SK-N-SH treated with all-trans-retinoic acid at 6 μM for 48 hours (cell line): ENCODE data around the gene CUL5.
A peak's percentile ranks its signal among the peaks of the same experiment; 100 is the strongest.

Experiments
- ATAC-seq: fragments of 200-7000 bp; cut with Tn5 transposase; 3 replicates; pipeline ENCODE4 v1.9.1; 2020; ENCODE audit warnings: mild to moderate bottlenecking, moderate library complexity
- ARNTL ChIP-seq: fragments of 450-650 bp; formaldehyde crosslinking; IDR thresholded peaks from 2 replicates; pipeline ENCODE4 v1.5.0; 2020; ENCODE audit warnings: low read depth, mild to moderate bottlenecking, moderate library complexity, borderline replicate concordance
- BACH2 ChIP-seq: fragments of 250-450 bp; sonication (Bioruptor Pico); IDR thresholded peaks from 2 replicates; pipeline ENCODE4 v1.9.0; 2021; ENCODE audit warnings: mild to moderate bottlenecking, borderline replicate concordance
- CSDC2 ChIP-seq: fragments of 250-450 bp; sonication (Bioruptor Pico); IDR thresholded peaks from 2 replicates; pipeline ENCODE4 v1.5.0; 2020; ENCODE audit warnings: mild to moderate bottlenecking, moderate library complexity
- ESRRG ChIP-seq: fragments of 250-450 bp; sonication (Bioruptor Pico); IDR thresholded peaks from 2 replicates; pipeline ENCODE4 v1.6.1; 2021; ENCODE audit warnings: mild to moderate bottlenecking
- GLIS3 ChIP-seq: fragments of 250-450 bp; sonication (Bioruptor Pico); IDR thresholded peaks from 2 replicates; pipeline ENCODE4 v1.5.0; 2020; ENCODE audit warnings: mild to moderate bottlenecking, moderate library complexity
- ISL1 ChIP-seq: fragments of 250-450 bp; sonication (Bioruptor Pico); IDR thresholded peaks from 2 replicates; pipeline ENCODE4 v2.1.2; 2022; ENCODE audit warnings: mild to moderate bottlenecking, moderate library complexity
- SNAI2 ChIP-seq: fragments of 250-450 bp; sonication (Bioruptor Pico); IDR thresholded peaks from 2 replicates; pipeline ENCODE4 v1.5.0; 2020; ENCODE audit warnings: mild to moderate bottlenecking, moderate library complexity
- TCF4 ChIP-seq: fragments of 250-450 bp; sonication (Bioruptor Pico); IDR thresholded peaks from 2 replicates; pipeline ENCODE4 v1.8.0; 2021; ENCODE audit warnings: mild to moderate bottlenecking, moderate library complexity, borderline replicate concordance
- ZC3H10 ChIP-seq: fragments of 250-450 bp; sonication (Bioruptor Pico); IDR thresholded peaks from 2 replicates; pipeline ENCODE4 v1.5.1; 2021; ENCODE audit warnings: mild to moderate bottlenecking, moderate library complexity
- ZFP3 ChIP-seq: fragments of 250-450 bp; sonication (Bioruptor Pico); IDR thresholded peaks from 2 replicates; pipeline ENCODE4 v1.5.0; 2020; ENCODE audit warnings: mild to moderate bottlenecking, moderate library complexity
- ZFP30 ChIP-seq: fragments of 450-650 bp; formaldehyde crosslinking; IDR thresholded peaks from 2 replicates; pipeline ENCODE4 v1.5.0; 2022; ENCODE audit warnings: mild to moderate bottlenecking, moderate library complexity
- ZNF565 ChIP-seq: fragments of 450-650 bp; formaldehyde crosslinking; conservative IDR thresholded peaks from 2 replicates; pipeline ENCODE4 v1.5.0; 2020; ENCODE audit warnings: low read depth, mild to moderate bottlenecking, moderate library complexity
- ZNF70 ChIP-seq: fragments of 450-650 bp; formaldehyde crosslinking; IDR thresholded peaks from 2 replicates; pipeline ENCODE4 v1.5.0; 2020; ENCODE audit warnings: mild to moderate bottlenecking, moderate library complexity
- ZNF8 ChIP-seq: fragments of 450-650 bp; formaldehyde crosslinking; IDR thresholded peaks from 2 replicates; pipeline ENCODE4 v1.5.0; 2020; ENCODE audit warnings: mild to moderate bottlenecking, moderate library complexity
- TF ChIP-seq, protein P1 (sequence below): fragments of 250-450 bp; sonication (Bioruptor Pico); IDR thresholded peaks from 2 replicates; pipeline ENCODE4 v1.8.0; 2021; ENCODE audit warnings: low read depth, mild to moderate bottlenecking, moderate library complexity, borderline replicate concordance
- TF ChIP-seq, protein P2 (sequence below): fragments of 250-450 bp; sonication (Bioruptor Pico); IDR thresholded peaks from 2 replicates; pipeline ENCODE4 v1.5.1; 2021; ENCODE audit warnings: mild to moderate bottlenecking, moderate library complexity
- TF ChIP-seq, protein P3 (sequence below): fragments of 250-450 bp; sonication (Bioruptor Pico); IDR thresholded peaks from 2 replicates; pipeline ENCODE4 v1.5.0; 2020; ENCODE audit warnings: mild to moderate bottlenecking, moderate library complexity
- TF ChIP-seq, protein P4 (sequence below): fragments of 250-450 bp; sonication (Bioruptor Pico); IDR thresholded peaks from 2 replicates; pipeline ENCODE4 v1.8.0; 2020; ENCODE audit warnings: mild to moderate bottlenecking, moderate library complexity, borderline replicate concordance
- TF ChIP-seq, protein P5 (sequence below): fragments of 250-450 bp; sonication (Bioruptor Pico); IDR thresholded peaks from 2 replicates; pipeline ENCODE4 v1.5.1; 2020; ENCODE audit warnings: low read depth, mild to moderate bottlenecking, moderate library complexity

The CUL5 gene

DNA sequence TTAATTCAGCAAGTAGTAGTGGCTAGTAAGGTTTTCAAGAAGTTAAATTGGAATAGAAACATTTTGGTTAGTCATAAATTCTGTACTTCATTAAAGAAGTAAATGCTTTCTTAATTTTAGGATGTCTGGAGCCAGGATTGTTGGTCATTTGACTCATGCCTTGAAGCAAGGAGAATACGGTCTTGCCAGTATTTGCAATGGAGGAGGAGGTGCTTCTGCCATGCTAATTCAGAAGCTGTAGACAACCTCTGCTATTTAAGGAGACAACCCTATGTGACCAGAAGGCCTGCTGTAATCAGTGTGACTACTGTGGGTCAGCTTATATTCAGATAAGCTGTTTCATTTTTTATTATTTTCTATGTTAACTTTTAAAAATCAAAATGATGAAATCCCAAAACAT lies 138.5 kb downstream of the CUL5 start:
- TF ChIP-seq, protein P1, sequence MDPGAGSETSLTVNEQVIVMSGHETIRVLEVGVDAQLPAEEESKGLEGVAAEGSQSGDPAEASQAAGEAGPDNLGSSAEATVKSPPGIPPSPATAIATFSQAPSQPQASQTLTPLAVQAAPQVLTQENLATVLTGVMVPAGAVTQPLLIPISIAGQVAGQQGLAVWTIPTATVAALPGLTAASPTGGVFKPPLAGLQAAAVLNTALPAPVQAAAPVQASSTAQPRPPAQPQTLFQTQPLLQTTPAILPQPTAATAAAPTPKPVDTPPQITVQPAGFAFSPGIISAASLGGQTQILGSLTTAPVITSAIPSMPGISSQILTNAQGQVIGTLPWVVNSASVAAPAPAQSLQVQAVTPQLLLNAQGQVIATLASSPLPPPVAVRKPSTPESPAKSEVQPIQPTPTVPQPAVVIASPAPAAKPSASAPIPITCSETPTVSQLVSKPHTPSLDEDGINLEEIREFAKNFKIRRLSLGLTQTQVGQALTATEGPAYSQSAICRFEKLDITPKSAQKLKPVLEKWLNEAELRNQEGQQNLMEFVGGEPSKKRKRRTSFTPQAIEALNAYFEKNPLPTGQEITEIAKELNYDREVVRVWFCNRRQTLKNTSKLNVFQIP (CRISPR knock-in tag) = no peak
- TF ChIP-seq, protein P2, sequence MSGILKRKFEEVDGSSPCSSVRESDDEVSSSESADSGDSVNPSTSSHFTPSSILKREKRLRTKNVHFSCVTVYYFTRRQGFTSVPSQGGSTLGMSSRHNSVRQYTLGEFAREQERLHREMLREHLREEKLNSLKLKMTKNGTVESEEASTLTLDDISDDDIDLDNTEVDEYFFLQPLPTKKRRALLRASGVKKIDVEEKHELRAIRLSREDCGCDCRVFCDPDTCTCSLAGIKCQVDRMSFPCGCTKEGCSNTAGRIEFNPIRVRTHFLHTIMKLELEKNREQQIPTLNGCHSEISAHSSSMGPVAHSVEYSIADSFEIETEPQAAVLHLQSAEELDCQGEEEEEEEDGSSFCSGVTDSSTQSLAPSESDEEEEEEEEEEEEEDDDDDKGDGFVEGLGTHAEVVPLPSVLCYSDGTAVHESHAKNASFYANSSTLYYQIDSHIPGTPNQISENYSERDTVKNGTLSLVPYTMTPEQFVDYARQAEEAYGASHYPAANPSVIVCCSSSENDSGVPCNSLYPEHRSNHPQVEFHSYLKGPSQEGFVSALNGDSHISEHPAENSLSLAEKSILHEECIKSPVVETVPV (CRISPR knock-in tag) = no peak
- TF ChIP-seq BACH2 (no peak), ISL1 (CRISPR knock-in tag) (no peak), ARNTL (CRISPR knock-in tag) (no peak), ZNF565 (CRISPR knock-in tag) (no peak)
- TF ChIP-seq, all 23 proteins: peak for 0
- no peak for ATAC-seq

DNA sequence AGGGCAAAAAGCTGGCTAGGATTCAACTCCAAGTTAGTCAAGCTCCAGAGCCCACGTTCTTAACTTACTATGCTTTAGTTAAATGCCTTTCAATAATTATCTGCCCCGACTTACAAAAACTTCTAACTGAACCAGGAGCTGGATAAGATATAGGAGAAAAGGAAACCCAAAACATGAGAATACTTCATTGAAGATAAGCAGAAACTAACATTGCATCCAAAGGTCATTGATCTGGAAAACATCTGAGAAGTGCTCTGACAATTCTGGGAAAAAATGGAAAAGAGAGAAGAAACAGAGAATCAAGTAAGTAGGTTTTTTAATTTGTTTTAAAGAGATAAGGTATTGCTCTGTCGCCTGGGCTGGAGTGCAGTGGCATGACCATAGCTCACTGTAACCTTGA lies 139.9 kb downstream of the CUL5 start:
- no peak for ATAC-seq
- TF ChIP-seq, protein P3, sequence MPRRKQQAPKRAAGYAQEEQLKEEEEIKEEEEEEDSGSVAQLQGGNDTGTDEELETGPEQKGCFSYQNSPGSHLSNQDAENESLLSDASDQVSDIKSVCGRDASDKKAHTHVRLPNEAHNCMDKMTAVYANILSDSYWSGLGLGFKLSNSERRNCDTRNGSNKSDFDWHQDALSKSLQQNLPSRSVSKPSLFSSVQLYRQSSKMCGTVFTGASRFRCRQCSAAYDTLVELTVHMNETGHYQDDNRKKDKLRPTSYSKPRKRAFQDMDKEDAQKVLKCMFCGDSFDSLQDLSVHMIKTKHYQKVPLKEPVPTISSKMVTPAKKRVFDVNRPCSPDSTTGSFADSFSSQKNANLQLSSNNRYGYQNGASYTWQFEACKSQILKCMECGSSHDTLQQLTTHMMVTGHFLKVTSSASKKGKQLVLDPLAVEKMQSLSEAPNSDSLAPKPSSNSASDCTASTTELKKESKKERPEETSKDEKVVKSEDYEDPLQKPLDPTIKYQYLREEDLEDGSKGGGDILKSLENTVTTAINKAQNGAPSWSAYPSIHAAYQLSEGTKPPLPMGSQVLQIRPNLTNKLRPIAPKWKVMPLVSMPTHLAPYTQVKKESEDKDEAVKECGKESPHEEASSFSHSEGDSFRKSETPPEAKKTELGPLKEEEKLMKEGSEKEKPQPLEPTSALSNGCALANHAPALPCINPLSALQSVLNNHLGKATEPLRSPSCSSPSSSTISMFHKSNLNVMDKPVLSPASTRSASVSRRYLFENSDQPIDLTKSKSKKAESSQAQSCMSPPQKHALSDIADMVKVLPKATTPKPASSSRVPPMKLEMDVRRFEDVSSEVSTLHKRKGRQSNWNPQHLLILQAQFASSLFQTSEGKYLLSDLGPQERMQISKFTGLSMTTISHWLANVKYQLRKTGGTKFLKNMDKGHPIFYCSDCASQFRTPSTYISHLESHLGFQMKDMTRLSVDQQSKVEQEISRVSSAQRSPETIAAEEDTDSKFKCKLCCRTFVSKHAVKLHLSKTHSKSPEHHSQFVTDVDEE (CRISPR knock-in tag) = no peak
- TF ChIP-seq GLIS3 (no peak), TCF4 (0 out of 2 replicates have a peak, but pooled peaks have one; percentile 14), CSDC2 (no peak), ZNF70 (CRISPR knock-in tag) (no peak), ISL1 (CRISPR knock-in tag) (peak; percentile 26; the same call in 1 of the 2 replicates), SNAI2 (CRISPR knock-in tag) (no peak)
- TF ChIP-seq, protein P2 (CRISPR knock-in tag) = no peak

DNA sequence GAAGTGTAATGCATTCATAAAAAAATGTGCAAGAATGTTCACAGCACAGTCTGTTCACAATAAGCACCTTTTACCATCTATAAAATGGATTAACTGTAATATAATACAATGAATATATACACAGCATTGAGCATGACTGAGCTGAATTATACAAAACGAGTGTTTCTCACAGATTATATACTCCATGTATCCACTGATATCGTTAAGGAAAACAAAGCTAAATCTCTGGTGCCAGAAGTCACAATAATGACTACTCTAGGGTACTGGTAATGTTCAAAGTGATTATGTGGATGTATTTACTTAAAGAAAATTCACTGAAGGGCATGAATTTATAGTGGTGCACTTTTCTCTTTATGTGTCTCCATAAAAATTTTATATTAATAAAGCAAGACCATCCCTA lies 145.9 kb downstream of the CUL5 start:
- ATAC-seq = no peak
- TF ChIP-seq, protein P4, sequence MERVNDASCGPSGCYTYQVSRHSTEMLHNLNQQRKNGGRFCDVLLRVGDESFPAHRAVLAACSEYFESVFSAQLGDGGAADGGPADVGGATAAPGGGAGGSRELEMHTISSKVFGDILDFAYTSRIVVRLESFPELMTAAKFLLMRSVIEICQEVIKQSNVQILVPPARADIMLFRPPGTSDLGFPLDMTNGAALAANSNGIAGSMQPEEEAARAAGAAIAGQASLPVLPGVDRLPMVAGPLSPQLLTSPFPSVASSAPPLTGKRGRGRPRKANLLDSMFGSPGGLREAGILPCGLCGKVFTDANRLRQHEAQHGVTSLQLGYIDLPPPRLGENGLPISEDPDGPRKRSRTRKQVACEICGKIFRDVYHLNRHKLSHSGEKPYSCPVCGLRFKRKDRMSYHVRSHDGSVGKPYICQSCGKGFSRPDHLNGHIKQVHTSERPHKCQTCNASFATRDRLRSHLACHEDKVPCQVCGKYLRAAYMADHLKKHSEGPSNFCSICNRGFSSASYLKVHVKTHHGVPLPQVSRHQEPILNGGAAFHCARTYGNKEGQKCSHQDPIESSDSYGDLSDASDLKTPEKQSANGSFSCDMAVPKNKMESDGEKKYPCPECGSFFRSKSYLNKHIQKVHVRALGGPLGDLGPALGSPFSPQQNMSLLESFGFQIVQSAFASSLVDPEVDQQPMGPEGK (CRISPR knock-in tag) = no peak
- no peak for TF ChIP-seq ZFP30 (CRISPR knock-in tag)
- TF ChIP-seq ESRRG (CRISPR knock-in tag) = no peak
- TF ChIP-seq ZNF8 (CRISPR knock-in tag) = no peak
- TF ChIP-seq BACH2 = no peak
- TF ChIP-seq, protein P3 (CRISPR knock-in tag) = no peak
- TF ChIP-seq, protein P5, sequence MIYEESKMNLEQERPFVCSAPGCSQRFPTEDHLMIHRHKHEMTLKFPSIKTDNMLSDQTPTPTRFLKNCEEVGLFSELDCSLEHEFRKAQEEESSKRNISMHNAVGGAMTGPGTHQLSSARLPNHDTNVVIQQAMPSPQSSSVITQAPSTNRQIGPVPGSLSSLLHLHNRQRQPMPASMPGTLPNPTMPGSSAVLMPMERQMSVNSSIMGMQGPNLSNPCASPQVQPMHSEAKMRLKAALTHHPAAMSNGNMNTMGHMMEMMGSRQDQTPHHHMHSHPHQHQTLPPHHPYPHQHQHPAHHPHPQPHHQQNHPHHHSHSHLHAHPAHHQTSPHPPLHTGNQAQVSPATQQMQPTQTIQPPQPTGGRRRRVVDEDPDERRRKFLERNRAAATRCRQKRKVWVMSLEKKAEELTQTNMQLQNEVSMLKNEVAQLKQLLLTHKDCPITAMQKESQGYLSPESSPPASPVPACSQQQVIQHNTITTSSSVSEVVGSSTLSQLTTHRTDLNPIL (CRISPR knock-in tag) = no peak
- TF ChIP-seq ISL1 (CRISPR knock-in tag) = no peak
- TF ChIP-seq ZFP3 (CRISPR knock-in tag) = no peak
- TF ChIP-seq ZC3H10 = no peak
